Glutamatergic neuron (in vitro differentiated cells): Measurements from ENCODE around the gene DOCK10. TPM values are rescaled to one million over a fixed set of nuclear protein-coding genes. Genes with fewer than 3 reads are reported as not detected.

ENCODE experiments used
- DNase-seq: peaks from one replicate; pipeline ENCODE4 v3.0.0; 2022
- H3K27ac Mint-ChIP-seq: one replicate; pipeline ENCODE4 v1.8.0; 2020; ENCODE audit warnings: mild to moderate bottlenecking, mixed read lengths, inconsistent platforms; ENCODE audit not compliant: unreplicated experiment
- H3K27me3 Mint-ChIP-seq: one replicate; pipeline ENCODE4 v1.8.0; 2020; ENCODE audit warnings: mild to moderate bottlenecking, moderate library complexity, mixed read lengths, inconsistent platforms; ENCODE audit not compliant: unreplicated experiment
- H3K36me3 Mint-ChIP-seq: one replicate; pipeline ENCODE4 v1.8.0; 2020; ENCODE audit warnings: mild to moderate bottlenecking, mixed read lengths, inconsistent platforms; ENCODE audit not compliant: unreplicated experiment
- H3K4me1 Mint-ChIP-seq: one replicate; pipeline ENCODE4 v1.8.0; 2020; ENCODE audit warnings: mild to moderate bottlenecking, low read depth, mixed read lengths, inconsistent platforms; ENCODE audit not compliant: unreplicated experiment
- H3K4me3 Mint-ChIP-seq: one replicate; pipeline ENCODE4 v1.8.0; 2020; ENCODE audit warnings: mild to moderate bottlenecking, mixed read lengths, inconsistent platforms; ENCODE audit not compliant: unreplicated experiment
- H3K9me3 Mint-ChIP-seq: one replicate; pipeline ENCODE4 v1.8.0; 2020; ENCODE audit warnings: mild to moderate bottlenecking, moderate library complexity, mixed read lengths, inconsistent platforms; ENCODE audit not compliant: unreplicated experiment
- CTCF ChIP-seq: fragments of 200-600 bp; sonication (generic); IDR thresholded peaks from one replicate; pipeline ENCODE4 v1.5.0; 2021; ENCODE audit not compliant: partially characterized antibody, unreplicated experiment
- total RNA-seq: library from RNA; stranded (reverse); fragmentation: NEBNext Ultra II Directional; extraction: Animal tissue kit (Norgen Biotek cat#: 25700); gene quantifications from one replicate; pipeline ENCODE4 v1.2.1, GENCODE V29; 2021; ENCODE audit not compliant: unreplicated experiment

Gene DOCK10
- total RNA-seq, 1 donor from 2014 or later = 1.1 TPM

- H3K36me3 Mint-ChIP-seq = no peaks in the 10 kb centered on the region
- no peak overlapping the region for H3K27ac Mint-ChIP-seq
- no peaks in the 10 kb centered on the region for H3K9me3 Mint-ChIP-seq
- no peak overlapping the region for H3K4me3 Mint-ChIP-seq
- no peaks in the 10 kb centered on the region for H3K4me1 Mint-ChIP-seq
- no peak for TF ChIP-seq CTCF
- no peak for DNase-seq
- H3K27me3 Mint-ChIP-seq = no peaks in the 10 kb centered on the region
Measured at GRCh38 chr2:224799691-224800090, 242.6 kb downstream of the DOCK10 start.

GRCh38 chr2:224798180-224798579 lies 244.1 kb downstream of the DOCK10 start:
- Mint-ChIP-seq H3K27ac (no peak overlapping the region), H3K4me1 (peaks cover 2% of the 10 kb centered on the region), H3K27me3 (no peaks in the 10 kb centered on the region), H3K36me3 (no peaks in the 10 kb centered on the region), H3K4me3 (no peak overlapping the region), H3K9me3 (no peaks in the 10 kb centered on the region)
- no peak for TF ChIP-seq CTCF
- DNase-seq = no peak

DNA sequence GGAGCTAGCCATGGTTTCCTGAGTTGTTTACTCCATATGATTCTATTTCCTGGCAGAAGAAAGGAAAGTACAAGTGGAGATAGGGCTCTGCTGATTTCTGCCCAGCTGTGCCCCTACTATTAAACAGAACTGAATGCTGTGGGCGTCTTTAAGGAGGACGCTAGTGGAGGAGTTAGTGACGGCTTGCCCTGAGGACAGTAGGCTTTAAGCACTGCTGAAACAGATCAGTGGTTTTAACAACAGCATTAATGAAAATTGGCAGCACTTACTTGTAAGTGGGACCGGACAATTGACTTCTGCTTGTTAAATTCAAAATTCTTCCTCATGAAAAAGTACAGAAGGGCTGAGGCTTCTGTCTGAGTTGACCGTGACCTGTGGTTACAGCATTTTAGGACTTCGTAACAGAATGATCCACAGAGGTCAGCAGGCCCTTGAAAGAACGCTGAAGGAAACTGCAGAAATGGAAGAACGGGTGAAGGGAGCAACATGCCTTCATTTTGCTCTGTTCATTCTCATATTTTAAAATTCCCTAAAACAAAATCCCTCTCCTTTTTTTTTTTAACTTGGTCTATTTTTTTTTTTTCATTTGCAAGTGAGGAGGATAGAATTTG lies 245.5 kb downstream of the DOCK10 start:
- Mint-ChIP-seq H3K27me3 (no peaks in the 10 kb centered on the region), H3K9me3 (no peaks in the 10 kb centered on the region), H3K4me1 (peaks cover 2% of the 10 kb centered on the region), H3K36me3 (no peaks in the 10 kb centered on the region), H3K4me3 (no peak overlapping the region), H3K27ac (no peak overlapping the region)
- no peak for TF ChIP-seq CTCF
- no peak for DNase-seq

GRCh38 chr2:224793946-224794345 lies 248.3 kb downstream of the DOCK10 start:
- Mint-ChIP-seq H3K9me3 (no peaks in the 10 kb centered on the region), H3K4me1 (peaks cover 2% of the 10 kb centered on the region), H3K27ac (no peak overlapping the region), H3K4me3 (no peak overlapping the region), H3K36me3 (no peaks in the 10 kb centered on the region), H3K27me3 (no peaks in the 10 kb centered on the region)
- no peak for TF ChIP-seq CTCF
- DNase-seq = no peak

GRCh38 chr2:224786848-224787247 lies 255.4 kb downstream of the DOCK10 start:
- no peaks in the 10 kb centered on the region for H3K36me3 Mint-ChIP-seq
- no peak overlapping the region for H3K4me3 Mint-ChIP-seq

More at GRCh38 chr2:224786848-224787247, 255.4 kb downstream of the DOCK10 start:
- no peaks in the 10 kb centered on the region for H3K9me3 Mint-ChIP-seq
- no peaks in the 10 kb centered on the region for H3K27me3 Mint-ChIP-seq
- H3K4me1 Mint-ChIP-seq = peaks cover 10% of the 10 kb centered on the region
- no peak overlapping the region for H3K27ac Mint-ChIP-seq
- DNase-seq = no peak
- no peak for TF ChIP-seq CTCF
